NB4 (cell line): ENCODE data around the gene MME.

ENCODE experiments used
- CTCF ChIP-seq: IDR thresholded peaks from one replicate; pipeline ENCODE4 v1.5.1; 2012; ENCODE audit warnings: low read depth, low read length
- MYC ChIP-seq: IDR thresholded peaks from 2 replicates; pipeline ENCODE4 v1.6.1; 2011; ENCODE audit warnings: low read depth, low read length
- POLR2A ChIP-seq: IDR thresholded peaks from 2 replicates; pipeline ENCODE4 v1.6.1; 2011; ENCODE audit warnings: mild to moderate bottlenecking; ENCODE audit not compliant: insufficient read length; ENCODE audit errors: extremely low read depth

DNA sequence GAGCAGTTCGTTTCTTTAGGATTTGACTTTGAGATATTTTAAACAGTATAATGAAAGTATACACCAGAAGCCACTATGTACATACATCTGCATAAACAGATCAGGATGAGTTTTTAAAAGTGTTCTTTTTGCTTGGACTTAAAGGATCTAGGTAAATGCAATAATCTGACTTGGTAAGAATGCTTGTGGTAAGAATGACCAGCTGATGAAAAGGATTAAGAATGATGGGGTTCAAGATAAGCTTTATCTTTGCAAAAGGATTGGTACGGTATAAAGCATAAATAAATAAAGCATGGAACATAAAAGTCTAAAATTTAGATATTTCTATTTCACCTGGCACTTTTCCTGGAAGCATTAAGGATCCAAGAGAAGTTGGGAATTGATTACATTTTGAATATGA, 9.8 kb upstream of the MME start:
- TF ChIP-seq CTCF (no peak), POLR2A (no peak), MYC (no peak)
